Measurements from ENCODE around the gene FIGN. TPM values are rescaled to one million over a fixed set of nuclear protein-coding genes. Genes with fewer than 3 reads are reported as not detected.

FIGN gene
- polyA plus RNA-seq, 1 donor, result 1.3 TPM

DNA sequence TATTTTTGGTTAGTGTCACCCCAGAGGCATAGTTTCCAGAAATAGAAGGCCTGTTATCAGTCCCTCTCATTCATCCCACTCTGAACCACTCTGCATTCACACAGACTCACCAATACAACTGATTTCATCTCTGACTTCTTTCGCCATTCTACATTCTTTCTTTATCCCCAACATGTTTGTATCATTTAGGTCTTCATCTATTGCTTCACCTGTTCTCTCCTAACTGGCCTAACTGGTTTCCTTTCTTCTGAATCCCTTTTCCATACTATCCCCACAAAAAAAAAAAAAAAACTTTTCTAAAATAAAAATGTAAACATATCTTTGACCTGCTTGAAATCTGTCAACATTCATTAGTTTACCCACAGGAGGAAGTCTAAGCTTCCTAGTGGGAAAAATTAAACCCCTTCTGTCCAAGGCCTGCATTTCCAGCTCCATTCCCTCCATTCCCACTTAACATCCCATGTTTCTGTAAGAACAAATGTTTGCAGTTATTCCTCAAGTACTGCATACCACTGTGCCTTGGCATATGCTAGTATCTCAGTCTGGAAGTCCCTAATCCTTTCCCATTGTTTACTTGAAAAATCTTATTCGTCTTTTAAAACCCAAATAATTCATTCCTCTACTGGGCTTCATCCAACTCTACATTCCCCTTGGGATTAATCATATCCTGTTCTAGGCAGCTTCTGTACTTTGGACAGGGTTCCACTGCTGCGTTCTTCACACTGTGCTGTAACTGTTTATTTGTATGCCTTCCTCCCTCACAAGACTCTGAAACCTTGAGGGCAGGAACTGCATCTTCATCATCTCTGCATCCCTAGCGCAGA, 68.5 kb downstream of the FIGN start:
- Histone ChIP-seq H3K27ac (ENCODE audit: low read length) (no peak overlapping the region), H3K4me1 (ENCODE audit: control insufficient read depth, insufficient read depth, low read length) (no peaks in the 10 kb centered on the region), H3K27me3 (ENCODE audit: control insufficient read depth, insufficient read depth, low read length) (no peaks in the 10 kb centered on the region), H3K4me3 (ENCODE audit: low read length) (no peak overlapping the region), H3K36me3 (ENCODE audit: control insufficient read depth, insufficient read depth, low read length) (no peaks in the 10 kb centered on the region), H3K9me3 (ENCODE audit: control insufficient read depth, low read depth, low read length) (no peaks in the 10 kb centered on the region)
- DNase-seq, result no peak
- WGBS (ENCODE audit: insufficient coverage, low lambda C conversion rate), result 100% methylated on average over 1 of the region's 4 CpGs

- Histone ChIP-seq H3K27me3 (ENCODE audit: control insufficient read depth, insufficient read depth, low read length) (no peaks in the 10 kb centered on the region), H3K27ac (ENCODE audit: low read length) (no peak overlapping the region), H3K36me3 (ENCODE audit: control insufficient read depth, insufficient read depth, low read length) (no peaks in the 10 kb centered on the region), H3K9me3 (ENCODE audit: control insufficient read depth, low read depth, low read length) (no peaks in the 10 kb centered on the region), H3K4me3 (ENCODE audit: low read length) (no peak overlapping the region), H3K4me1 (ENCODE audit: control insufficient read depth, insufficient read depth, low read length) (no peaks in the 10 kb centered on the region)
- no peak for DNase-seq
These were observed 70.0 kb downstream of the FIGN start for GRCh38 chr2:163665817-163666216.

DNA sequence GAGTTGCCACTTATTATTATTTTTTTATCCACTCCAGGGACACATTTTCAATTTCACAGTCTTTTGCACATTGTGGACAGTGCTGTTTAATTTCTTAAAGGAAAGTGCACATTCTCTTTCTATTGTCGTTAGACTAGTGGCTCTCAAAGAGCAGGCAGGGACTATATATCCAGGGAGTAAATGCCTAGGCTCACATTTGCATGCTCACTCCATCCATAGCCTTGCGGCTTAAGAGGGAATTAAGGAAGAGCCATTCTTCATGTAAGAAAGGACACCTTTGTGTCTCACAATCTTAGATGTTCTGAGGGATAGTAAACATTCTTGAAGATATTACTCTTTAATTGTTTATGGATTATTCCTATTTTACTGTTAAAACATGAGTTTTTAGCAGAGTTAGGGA, 70.8 kb downstream of the FIGN start:
- no CpG with 5 or more reads among the region's 2 CpGs for WGBS (ENCODE audit: insufficient coverage, low lambda C conversion rate)
- Histone ChIP-seq H3K36me3 (ENCODE audit: control insufficient read depth, insufficient read depth, low read length) (no peaks in the 10 kb centered on the region), H3K27ac (ENCODE audit: low read length) (no peak overlapping the region), H3K4me3 (ENCODE audit: low read length) (no peak overlapping the region), H3K9me3 (ENCODE audit: control insufficient read depth, low read depth, low read length) (no peaks in the 10 kb centered on the region), H3K27me3 (ENCODE audit: control insufficient read depth, insufficient read depth, low read length) (no peaks in the 10 kb centered on the region), H3K4me1 (ENCODE audit: control insufficient read depth, insufficient read depth, low read length) (no peaks in the 10 kb centered on the region)
- DNase-seq, result no peak

GRCh38 chr2:163664610-163665009, 71.2 kb downstream of the FIGN start:
- Histone ChIP-seq H3K36me3 (ENCODE audit: control insufficient read depth, insufficient read depth, low read length) (no peaks in the 10 kb centered on the region), H3K9me3 (ENCODE audit: control insufficient read depth, low read depth, low read length) (no peaks in the 10 kb centered on the region), H3K4me1 (ENCODE audit: control insufficient read depth, insufficient read depth, low read length) (no peaks in the 10 kb centered on the region), H3K4me3 (ENCODE audit: low read length) (no peak overlapping the region), H3K27me3 (ENCODE audit: control insufficient read depth, insufficient read depth, low read length) (no peaks in the 10 kb centered on the region), H3K27ac (ENCODE audit: low read length) (no peak overlapping the region)
- no peak for DNase-seq
- WGBS (ENCODE audit: insufficient coverage, low lambda C conversion rate), result 80% methylated on average over 1 of the region's 5 CpGs

DNA sequence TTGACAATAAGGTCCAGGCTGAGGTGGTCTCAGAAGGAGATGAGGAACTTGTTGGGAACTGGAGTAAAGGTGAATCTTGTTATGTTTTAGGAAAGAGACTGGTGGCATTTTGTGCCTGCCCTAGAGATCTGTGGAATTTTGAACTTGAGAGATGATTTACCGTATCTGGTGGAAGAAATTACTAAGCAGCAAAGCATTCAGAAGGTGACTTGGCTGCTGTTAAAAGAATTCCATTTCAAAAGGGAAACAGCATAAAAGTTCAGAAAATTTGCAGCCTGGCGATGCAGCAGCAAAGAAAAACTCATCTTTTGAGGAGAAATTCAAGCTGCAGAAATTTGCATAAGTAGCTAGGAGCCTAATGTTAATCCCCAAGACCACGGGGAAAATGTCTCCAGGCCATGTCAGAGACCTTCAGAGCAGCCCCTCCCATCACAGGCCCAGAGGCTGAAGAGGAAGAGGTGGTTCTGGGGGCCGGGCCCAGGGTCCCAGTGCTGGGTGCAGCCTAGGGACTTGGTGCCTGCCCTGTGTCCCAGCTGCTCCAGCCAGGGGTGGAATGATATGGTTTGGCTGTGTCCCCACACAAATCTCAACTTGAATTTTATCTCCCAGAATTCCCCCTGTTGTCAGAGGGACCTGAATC, 73.5 kb downstream of the FIGN start:
- WGBS (ENCODE audit: insufficient coverage, low lambda C conversion rate), result 80% methylated on average over 1 of the region's 4 CpGs
- Histone ChIP-seq H3K4me3 (ENCODE audit: low read length) (no peak overlapping the region), H3K27me3 (ENCODE audit: control insufficient read depth, insufficient read depth, low read length) (no peaks in the 10 kb centered on the region), H3K4me1 (ENCODE audit: control insufficient read depth, insufficient read depth, low read length) (no peaks in the 10 kb centered on the region), H3K27ac (ENCODE audit: low read length) (no peak overlapping the region), H3K9me3 (ENCODE audit: control insufficient read depth, low read depth, low read length) (no peaks in the 10 kb centered on the region), H3K36me3 (ENCODE audit: control insufficient read depth, insufficient read depth, low read length) (no peaks in the 10 kb centered on the region)
- DNase-seq, result no peak

- Histone ChIP-seq H3K4me1 (ENCODE audit: control insufficient read depth, insufficient read depth, low read length) (no peaks in the 10 kb centered on the region), H3K36me3 (ENCODE audit: control insufficient read depth, insufficient read depth, low read length) (no peaks in the 10 kb centered on the region), H3K9me3 (ENCODE audit: control insufficient read depth, low read depth, low read length) (no peaks in the 10 kb centered on the region), H3K27ac (ENCODE audit: low read length) (no peak overlapping the region), H3K27me3 (ENCODE audit: control insufficient read depth, insufficient read depth, low read length) (no peaks in the 10 kb centered on the region), H3K4me3 (ENCODE audit: low read length) (no peak overlapping the region)
- no peak for DNase-seq
- 100% methylated on average over 1 of the region's 2 CpGs for WGBS (ENCODE audit: insufficient coverage, low lambda C conversion rate)
These were observed 76.6 kb downstream of the FIGN start for GRCh38 chr2:163659224-163659623.

DNA sequence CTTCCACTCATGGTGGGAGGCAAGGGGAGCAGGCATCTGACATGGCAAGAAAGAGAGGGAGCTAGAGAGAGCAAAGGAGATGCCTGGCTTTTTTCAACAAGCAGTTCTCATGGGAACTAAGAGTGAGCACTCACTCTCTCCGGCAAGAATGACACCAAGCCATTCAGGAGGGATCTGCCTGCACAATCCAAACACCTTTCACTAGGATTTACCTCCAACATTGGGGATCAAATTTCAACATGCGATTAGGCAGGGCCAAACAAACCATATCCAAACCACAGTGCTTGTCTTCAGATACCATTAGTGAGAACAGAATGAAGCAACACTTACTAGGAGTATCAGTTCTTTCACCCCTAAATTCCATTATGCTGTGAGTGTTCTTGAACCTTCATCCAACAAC, 77.3 kb downstream of the FIGN start:
- DNase-seq, result no peak
- H3K9me3 ChIP-seq (ENCODE audit: control insufficient read depth, low read depth, low read length), result no peaks in the 10 kb centered on the region
- H3K4me1 ChIP-seq (ENCODE audit: control insufficient read depth, insufficient read depth, low read length), result no peaks in the 10 kb centered on the region
- no peak overlapping the region for H3K27ac ChIP-seq (ENCODE audit: low read length)
- H3K4me3 ChIP-seq (ENCODE audit: low read length), result no peak overlapping the region
- no peaks in the 10 kb centered on the region for H3K27me3 ChIP-seq (ENCODE audit: control insufficient read depth, insufficient read depth, low read length)
- H3K36me3 ChIP-seq (ENCODE audit: control insufficient read depth, insufficient read depth, low read length), result no peaks in the 10 kb centered on the region
- WGBS (ENCODE audit: insufficient coverage, low lambda C conversion rate), result 0% methylated on average over 1 of the region's 2 CpGs

GRCh38 chr2:163657281-163657656, 78.5 kb downstream of the FIGN start:
- H3K4me3 ChIP-seq (ENCODE audit: low read length), result no peak overlapping the region
- H3K27ac ChIP-seq (ENCODE audit: low read length), result no peak overlapping the region
- no peaks in the 10 kb centered on the region for H3K36me3 ChIP-seq (ENCODE audit: control insufficient read depth, insufficient read depth, low read length)
- WGBS (ENCODE audit: insufficient coverage, low lambda C conversion rate), result 80% methylated on average over 1 of the region's 3 CpGs
- no peaks in the 10 kb centered on the region for H3K4me1 ChIP-seq (ENCODE audit: control insufficient read depth, insufficient read depth, low read length)
- no peaks in the 10 kb centered on the region for H3K9me3 ChIP-seq (ENCODE audit: control insufficient read depth, low read depth, low read length)
- DNase-seq, result no peak
- no peaks in the 10 kb centered on the region for H3K27me3 ChIP-seq (ENCODE audit: control insufficient read depth, insufficient read depth, low read length)

GRCh38 chr2:163656622-163657280, 79.1 kb downstream of the FIGN start:
- Histone ChIP-seq H3K4me3 (ENCODE audit: low read length) (no peak overlapping the region), H3K27me3 (ENCODE audit: control insufficient read depth, insufficient read depth, low read length) (no peaks in the 10 kb centered on the region), H3K4me1 (ENCODE audit: control insufficient read depth, insufficient read depth, low read length) (no peaks in the 10 kb centered on the region), H3K27ac (ENCODE audit: low read length) (no peak overlapping the region), H3K9me3 (ENCODE audit: control insufficient read depth, low read depth, low read length) (no peaks in the 10 kb centered on the region), H3K36me3 (ENCODE audit: control insufficient read depth, insufficient read depth, low read length) (no peaks in the 10 kb centered on the region)
- DNase-seq, result no peak
- 89% methylated on average over 1 of the region's 2 CpGs for WGBS (ENCODE audit: insufficient coverage, low lambda C conversion rate)

- H3K27me3 ChIP-seq (ENCODE audit: control insufficient read depth, insufficient read depth, low read length), result no peaks in the 10 kb centered on the region
- no CpG with 5 or more reads among the region's 2 CpGs for WGBS (ENCODE audit: insufficient coverage, low lambda C conversion rate)
- H3K27ac ChIP-seq (ENCODE audit: low read length), result no peak overlapping the region
- H3K4me1 ChIP-seq (ENCODE audit: control insufficient read depth, insufficient read depth, low read length), result no peaks in the 10 kb centered on the region
- H3K36me3 ChIP-seq (ENCODE audit: control insufficient read depth, insufficient read depth, low read length), result no peaks in the 10 kb centered on the region
- DNase-seq, result no peak
- H3K4me3 ChIP-seq (ENCODE audit: low read length), result no peak overlapping the region
- no peaks in the 10 kb centered on the region for H3K9me3 ChIP-seq (ENCODE audit: control insufficient read depth, low read depth, low read length)
These were observed 80.1 kb downstream of the FIGN start for GRCh38 chr2:163655667-163656066.
